Measurements from ENCODE around the gene MAPT. TPM values are rescaled to one million over a fixed set of nuclear protein-coding genes. Genes with fewer than 3 reads are reported as not detected.
"Not testable (repeated sequence)": the region's sequence is repeated elsewhere in the genome, so short reads cannot be mapped to it uniquely, and the experiment has no call there.

The MAPT gene
- total and polyA plus RNA-seq, 2 donors: 3.4 to 21.1 TPM

DNA sequence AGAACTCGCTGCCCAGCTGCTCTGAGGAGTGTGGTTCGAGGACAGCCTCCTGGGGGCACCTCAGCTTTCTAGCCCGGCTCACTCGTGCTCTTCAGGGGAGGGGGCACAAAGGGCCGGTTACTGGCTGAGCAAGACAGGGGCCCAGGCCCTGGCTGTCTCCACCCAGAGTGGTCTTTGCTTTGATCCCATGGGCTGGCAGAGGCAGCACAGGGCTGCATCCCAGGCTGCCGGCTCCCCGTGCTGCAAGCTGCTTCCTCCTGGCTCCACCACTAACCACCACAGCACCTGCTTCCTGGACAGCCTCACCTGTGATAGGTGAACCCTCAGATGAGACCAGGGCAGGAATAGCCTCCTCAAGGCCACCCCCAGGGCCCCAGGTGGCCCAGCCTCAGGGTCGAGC is 42.9 kb upstream of the MAPT start:
- no peaks in the 10 kb centered on the region for H3K4me1 ChIP-seq (ENCODE audit: insufficient read depth)
- 36% methylated on average over 8 of the region's 8 CpGs for WGBS
- no peaks in the 10 kb centered on the region for H3K36me3 ChIP-seq (ENCODE audit: insufficient read depth)
- no peak for DNase-seq (ENCODE audit: extremely low spot score)
- no peak overlapping the region for H3K4me3 ChIP-seq (ENCODE audit: low read depth, low read length)
- H3K27ac ChIP-seq (ENCODE audit: low read depth): no peak overlapping the region

DNA sequence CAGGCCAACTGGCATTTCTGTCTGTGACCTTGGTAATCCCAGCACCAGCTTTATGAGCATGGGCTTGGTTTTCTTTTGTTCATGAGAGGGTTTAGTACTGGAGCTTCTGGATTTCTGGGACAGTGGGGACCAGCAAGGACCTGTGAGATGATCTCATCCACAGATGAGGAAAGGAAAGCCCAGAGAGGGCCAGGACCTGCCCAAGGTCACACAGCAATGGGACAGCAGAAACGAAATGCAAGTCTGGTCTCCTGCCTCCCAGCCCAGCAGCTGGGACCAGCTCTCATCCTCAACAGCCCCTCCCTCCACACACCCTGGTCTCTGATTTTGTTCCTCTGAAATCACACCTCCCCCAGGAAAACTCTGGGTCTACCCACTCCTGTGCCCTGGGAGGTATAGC is 42.5 kb upstream of the MAPT start:
- no peak for DNase-seq (ENCODE audit: extremely low spot score)
- no peaks in the 10 kb centered on the region for H3K4me1 ChIP-seq (ENCODE audit: insufficient read depth)
- no peaks in the 10 kb centered on the region for H3K36me3 ChIP-seq (ENCODE audit: insufficient read depth)
- 70% methylated on average over 1 of the region's 1 CpG for WGBS
- no peak overlapping the region for H3K27ac ChIP-seq (ENCODE audit: low read depth)
- no peak overlapping the region for H3K4me3 ChIP-seq (ENCODE audit: low read depth, low read length)

DNA sequence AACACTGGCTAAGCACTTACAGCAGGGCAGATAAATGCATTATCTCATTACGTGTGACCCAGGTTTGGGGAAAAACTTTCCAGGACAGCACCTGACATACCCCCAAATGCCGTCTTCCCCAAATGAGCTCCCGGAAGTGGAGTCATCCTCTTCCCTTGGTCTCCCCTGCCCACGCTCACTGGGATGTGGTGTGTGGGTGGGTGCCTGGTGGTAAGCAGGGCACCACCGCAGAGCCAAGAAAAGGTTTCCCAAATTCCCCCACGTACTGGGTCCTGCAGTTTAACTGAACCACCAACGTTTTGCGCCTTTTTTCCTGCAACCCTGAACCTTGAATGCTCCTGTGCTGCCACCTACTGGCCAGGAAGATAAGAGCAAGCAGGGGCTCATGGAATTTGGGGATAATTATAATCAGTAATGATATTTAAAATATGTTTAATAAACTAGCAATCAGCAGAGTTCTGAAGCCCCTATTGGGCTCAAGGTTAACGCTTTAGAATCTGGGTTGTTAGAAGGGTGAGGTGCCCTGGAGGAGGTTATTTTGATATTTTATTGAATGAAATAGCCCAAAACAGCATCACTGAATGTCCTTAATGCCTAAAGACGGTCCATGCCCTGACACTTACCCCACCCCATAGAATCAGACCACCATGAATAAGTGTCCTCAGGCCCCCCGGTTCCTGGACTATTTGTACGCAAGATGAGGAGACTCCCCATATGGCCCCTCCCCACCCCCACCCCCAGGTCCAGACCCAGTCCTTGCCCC is 41.6 kb upstream of the MAPT start:
- Histone ChIP-seq H3K27ac (ENCODE audit: low read depth) (no peak overlapping the region), H3K4me1 (ENCODE audit: insufficient read depth) (no peaks in the 10 kb centered on the region), H3K36me3 (ENCODE audit: insufficient read depth) (no peaks in the 10 kb centered on the region), H3K4me3 (ENCODE audit: low read depth, low read length) (no peak overlapping the region)
- 26% methylated on average over 12 of the region's 12 CpGs for WGBS
- peak; percentile 7 for DNase-seq (ENCODE audit: extremely low spot score)

DNA sequence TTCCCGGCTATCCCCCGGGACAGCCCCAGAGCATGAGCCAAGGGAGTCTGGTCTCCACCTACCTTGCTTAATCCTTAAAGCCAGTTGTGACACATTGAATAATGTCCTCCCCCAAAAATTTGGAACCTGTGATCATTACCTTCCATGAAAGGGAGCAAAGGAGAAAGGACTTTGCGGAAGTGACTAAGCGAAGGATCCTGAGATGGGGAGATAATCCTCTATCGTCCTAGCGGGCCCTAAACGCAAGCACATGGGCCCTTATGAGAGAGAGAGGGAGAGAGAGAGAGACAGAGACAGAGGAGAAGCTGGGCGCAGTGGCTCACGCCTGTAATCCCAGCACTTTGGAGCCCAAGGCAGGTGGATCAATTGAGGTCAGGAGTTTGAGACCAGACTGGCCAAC is 40.1 kb upstream of the MAPT start:
- H3K27ac ChIP-seq (ENCODE audit: low read depth): no peak overlapping the region
- 81% methylated on average over 9 of the region's 9 CpGs for WGBS
- no peak for DNase-seq (ENCODE audit: extremely low spot score)
- H3K36me3 ChIP-seq (ENCODE audit: insufficient read depth): no peaks in the 10 kb centered on the region
- no peaks in the 10 kb centered on the region for H3K4me1 ChIP-seq (ENCODE audit: insufficient read depth)
- no peak overlapping the region for H3K4me3 ChIP-seq (ENCODE audit: low read depth, low read length)

DNA sequence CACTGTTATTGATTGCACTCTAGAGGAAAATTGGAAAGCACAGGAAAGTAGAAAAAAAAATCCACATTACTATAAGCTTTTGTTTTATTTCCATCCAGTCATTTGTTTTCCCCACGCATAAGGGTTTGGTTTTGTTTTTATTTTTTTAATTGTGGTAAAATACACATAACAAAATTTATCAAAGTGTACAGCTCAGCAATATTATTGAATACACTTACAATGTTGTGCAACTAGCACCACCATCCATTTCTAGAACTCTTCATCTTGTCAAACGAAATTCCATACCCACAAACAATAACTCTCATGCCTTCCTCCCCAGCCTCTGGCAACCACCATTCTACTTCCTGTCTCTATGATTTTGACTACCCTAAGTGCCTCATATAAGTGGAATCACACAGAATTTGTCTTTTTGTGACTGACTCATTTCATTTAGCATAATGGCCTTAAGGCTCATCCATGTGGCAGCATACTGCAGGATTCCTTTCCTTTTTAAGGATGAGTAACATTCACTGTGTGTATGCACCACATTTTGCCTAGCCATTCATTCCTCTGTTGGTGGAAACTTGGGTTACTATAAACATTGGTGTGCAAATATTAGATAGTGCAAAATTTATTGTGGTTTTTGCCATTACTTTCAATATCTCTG is 38.5 kb upstream of the MAPT start:
- Histone ChIP-seq H3K27ac (ENCODE audit: low read depth) (no peak overlapping the region), H3K4me3 (ENCODE audit: low read depth, low read length) (no peak overlapping the region), H3K36me3 (ENCODE audit: insufficient read depth) (no peaks in the 10 kb centered on the region), H3K4me1 (ENCODE audit: insufficient read depth) (no peaks in the 10 kb centered on the region)
- WGBS: 75% methylated on average over 2 of the region's 2 CpGs
- no peak for DNase-seq (ENCODE audit: extremely low spot score)

DNA sequence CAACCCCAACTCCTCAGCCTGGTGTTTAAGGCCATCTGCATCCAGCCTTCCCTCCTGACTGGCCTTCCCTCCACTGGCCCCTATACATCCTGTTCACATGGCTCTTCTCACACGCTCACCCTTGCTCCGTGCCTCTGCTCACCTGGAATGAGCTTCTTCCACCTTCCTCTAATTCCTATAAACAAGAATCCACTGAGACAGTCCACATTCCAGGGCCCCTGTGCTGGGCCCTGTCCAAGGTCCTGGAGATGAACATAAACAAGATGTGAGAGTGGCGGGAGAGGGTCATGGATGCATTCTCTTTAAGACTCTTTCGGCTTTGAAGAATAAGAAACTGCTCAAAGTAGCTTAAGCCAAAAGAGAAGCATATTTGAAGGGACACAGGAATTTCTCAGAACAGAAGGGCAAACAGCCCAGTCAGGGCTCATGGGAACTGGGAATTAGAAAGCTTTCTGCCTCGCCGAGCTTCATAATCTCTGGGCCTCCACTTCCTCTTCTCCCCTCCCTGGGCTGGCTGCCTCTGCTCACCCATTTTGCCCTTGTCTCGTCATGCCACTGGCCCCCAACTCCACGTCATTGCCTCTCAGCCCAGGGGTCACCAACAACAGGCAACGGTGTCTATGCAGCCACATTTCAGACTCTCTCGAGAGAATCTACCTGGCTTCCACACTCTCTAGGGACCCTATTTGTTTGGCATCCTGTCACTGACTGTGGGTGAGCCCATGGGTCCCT is 36.2 kb upstream of the MAPT start:
- WGBS: 33% methylated on average over 10 of the region's 10 CpGs
- H3K4me1 ChIP-seq (ENCODE audit: insufficient read depth): no peaks in the 10 kb centered on the region
- H3K36me3 ChIP-seq (ENCODE audit: insufficient read depth): no peaks in the 10 kb centered on the region
- no peak overlapping the region for H3K27ac ChIP-seq (ENCODE audit: low read depth)
- DNase-seq (ENCODE audit: extremely low spot score): no peak
- H3K4me3 ChIP-seq (ENCODE audit: low read depth, low read length): no peak overlapping the region

DNA sequence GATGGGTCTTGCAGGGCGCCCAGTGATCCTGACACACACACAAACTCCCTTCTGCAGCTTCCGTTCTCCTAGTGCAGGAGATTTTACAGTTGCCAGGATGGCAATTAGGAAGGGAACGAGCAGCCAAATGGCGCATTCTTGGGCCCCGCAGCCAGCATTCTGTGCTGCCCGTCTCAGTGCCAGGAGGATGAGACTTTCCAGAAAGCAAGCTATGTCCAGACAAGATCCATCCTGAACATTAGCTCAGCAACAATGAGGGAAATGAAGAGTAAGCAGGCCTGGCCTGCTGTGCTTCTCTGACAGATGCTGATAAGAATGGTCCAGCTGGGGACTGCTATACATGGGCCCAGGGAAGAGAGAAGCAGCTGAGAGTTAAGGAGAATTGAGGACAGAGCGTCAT is 33.2 kb upstream of the MAPT start:
- 66% methylated on average over 7 of the region's 7 CpGs for WGBS
- Histone ChIP-seq H3K4me3 (ENCODE audit: low read depth, low read length) (no peak overlapping the region), H3K36me3 (ENCODE audit: insufficient read depth) (no peaks in the 10 kb centered on the region), H3K4me1 (ENCODE audit: insufficient read depth) (no peaks in the 10 kb centered on the region), H3K27ac (ENCODE audit: low read depth) (no peak overlapping the region)
- no peak for DNase-seq (ENCODE audit: extremely low spot score)

DNA sequence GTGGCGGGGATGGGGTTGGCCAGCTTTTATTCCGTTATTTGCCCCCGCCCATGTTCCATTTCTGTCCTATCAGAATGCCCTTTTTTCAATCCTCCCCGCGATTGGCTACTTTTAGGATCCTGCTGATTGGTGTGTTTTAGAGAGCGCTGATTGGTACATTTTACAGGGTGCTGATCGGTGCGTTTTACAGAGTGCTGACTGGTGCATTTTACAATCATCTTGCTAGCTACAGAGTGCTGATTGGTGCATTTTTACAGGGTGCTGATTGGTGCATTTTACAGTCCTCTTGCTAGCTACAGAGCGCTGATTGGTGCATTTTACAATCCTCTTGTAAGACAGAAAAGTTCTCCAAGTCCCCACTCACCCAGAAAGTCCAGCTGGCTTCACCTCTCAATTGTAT is 32.2 kb upstream of the MAPT start:
- H3K27ac ChIP-seq (ENCODE audit: low read depth); H3K4me1 ChIP-seq (ENCODE audit: insufficient read depth); DNase-seq (ENCODE audit: extremely low spot score); H3K4me3 ChIP-seq (ENCODE audit: low read depth, low read length); H3K36me3 ChIP-seq (ENCODE audit: insufficient read depth): not testable (repeated sequence)
- 82% methylated on average over 9 of the region's 9 CpGs for WGBS

DNA sequence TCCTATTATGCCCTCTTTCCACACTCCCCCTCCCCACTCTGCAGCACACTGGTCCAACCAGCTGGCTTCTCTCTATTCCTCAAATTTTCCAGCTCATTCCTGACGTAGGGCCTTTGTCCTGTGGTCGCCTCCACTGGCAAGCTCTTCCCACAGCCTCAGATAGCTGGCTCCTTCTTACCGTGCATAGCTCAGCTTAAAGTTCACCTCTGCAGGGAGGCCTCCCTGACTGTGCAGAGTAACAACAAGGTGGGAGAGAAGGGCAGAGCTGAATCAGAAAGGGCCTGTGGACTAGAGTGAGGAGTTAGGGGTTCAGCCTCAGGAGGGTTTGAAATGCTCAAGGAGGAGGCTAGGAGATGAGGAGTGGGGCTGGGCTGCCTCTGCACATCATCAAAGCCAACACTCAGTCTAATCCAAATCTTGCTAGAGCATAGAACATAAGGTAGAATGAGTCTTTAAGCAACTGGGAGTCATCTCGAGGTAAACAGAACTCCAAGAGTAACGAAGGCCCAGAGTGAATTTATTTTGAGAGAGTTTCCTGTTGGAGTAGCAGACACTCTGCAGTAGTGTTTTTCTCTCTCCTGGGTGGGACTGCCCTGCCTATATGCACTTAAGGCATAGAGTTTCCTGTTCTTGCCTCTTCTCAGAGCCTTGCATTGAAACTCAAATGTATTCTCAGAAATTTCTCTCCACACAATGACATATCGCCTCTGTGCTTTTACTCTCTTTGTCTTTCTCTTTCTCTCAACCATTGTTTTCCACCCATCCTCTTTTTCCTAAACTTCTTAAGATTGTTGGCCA is 30.3 kb upstream of the MAPT start:
- no peak for DNase-seq (ENCODE audit: extremely low spot score)
- WGBS: 47% methylated on average over 6 of the region's 6 CpGs
- H3K36me3 ChIP-seq (ENCODE audit: insufficient read depth): no peaks in the 10 kb centered on the region
- H3K4me3 ChIP-seq (ENCODE audit: low read depth, low read length): no peak overlapping the region
- no peak overlapping the region for H3K27ac ChIP-seq (ENCODE audit: low read depth)
- H3K4me1 ChIP-seq (ENCODE audit: insufficient read depth): no peaks in the 10 kb centered on the region

DNA sequence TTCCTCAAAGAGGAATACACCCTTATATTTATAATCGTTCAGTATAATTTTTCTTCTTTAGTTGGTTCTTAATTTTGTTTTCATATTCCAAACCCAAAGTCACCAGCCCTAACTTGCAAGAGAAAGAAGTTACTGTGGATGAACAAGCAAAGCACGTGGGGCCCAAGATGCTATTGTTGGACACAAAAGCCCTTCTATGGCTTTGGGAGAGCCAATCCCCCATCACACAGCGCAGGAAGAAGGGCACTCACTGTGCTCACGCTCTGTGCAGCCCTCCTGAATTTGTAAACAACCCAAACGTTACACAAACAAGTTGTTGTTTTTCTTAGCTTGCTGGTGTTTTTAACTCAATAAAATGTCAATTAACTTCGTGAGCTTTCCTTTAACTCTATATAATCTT is 27.2 kb upstream of the MAPT start:
- H3K4me3 ChIP-seq (ENCODE audit: low read depth, low read length): no peak overlapping the region
- H3K27ac ChIP-seq (ENCODE audit: low read depth): no peak overlapping the region
- no peaks in the 10 kb centered on the region for H3K36me3 ChIP-seq (ENCODE audit: insufficient read depth)
- no peak for DNase-seq (ENCODE audit: extremely low spot score)
- H3K4me1 ChIP-seq (ENCODE audit: insufficient read depth): no peaks in the 10 kb centered on the region
- WGBS: 73% methylated on average over 6 of the region's 6 CpGs

DNA sequence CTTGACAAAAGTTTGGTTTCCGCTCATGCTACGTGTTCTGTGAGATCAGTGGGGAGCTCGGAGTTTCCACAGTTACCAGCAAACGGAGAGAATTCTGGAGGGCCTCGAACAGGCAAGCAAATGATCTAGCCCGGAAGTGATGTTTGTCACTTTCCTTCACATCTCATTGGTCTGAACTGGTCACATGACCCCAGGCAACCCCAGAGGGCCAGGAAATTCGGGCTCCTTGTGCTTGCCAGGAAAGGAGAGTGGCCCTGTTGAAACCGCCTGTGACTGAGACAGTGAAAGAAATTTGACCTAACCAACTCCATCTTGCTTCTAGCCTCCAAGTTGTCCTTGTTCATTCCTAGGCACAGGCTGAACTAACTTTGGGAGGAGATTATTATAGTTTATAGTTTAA is 26.7 kb upstream of the MAPT start:
- 63% methylated on average over 8 of the region's 8 CpGs for WGBS
- no peak for DNase-seq (ENCODE audit: extremely low spot score)
- H3K27ac ChIP-seq (ENCODE audit: low read depth): no peak overlapping the region
- H3K36me3 ChIP-seq (ENCODE audit: insufficient read depth): no peaks in the 10 kb centered on the region
- no peaks in the 10 kb centered on the region for H3K4me1 ChIP-seq (ENCODE audit: insufficient read depth)
- H3K4me3 ChIP-seq (ENCODE audit: low read depth, low read length): no peak overlapping the region

DNA sequence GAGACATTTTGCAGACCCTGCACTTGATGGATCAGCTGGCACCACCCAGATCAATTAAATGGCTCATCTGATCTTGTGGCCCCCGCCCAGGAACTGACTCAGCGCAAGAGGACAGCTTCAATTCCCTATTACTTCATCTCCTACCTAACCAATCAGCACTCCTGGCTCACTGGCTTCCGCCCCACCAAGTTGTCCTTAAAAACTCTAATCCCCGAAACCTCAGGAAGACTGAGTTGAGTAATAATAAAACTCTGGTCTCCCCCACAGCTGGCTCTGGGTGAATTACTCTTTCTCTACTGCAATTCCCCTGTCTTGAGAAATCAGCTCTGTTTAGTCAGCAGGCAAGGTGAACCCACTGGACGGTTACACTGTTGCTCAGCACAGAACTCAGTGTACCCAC is 26.1 kb upstream of the MAPT start:
- Histone ChIP-seq H3K36me3 (ENCODE audit: insufficient read depth) (no peaks in the 10 kb centered on the region), H3K4me1 (ENCODE audit: insufficient read depth) (no peaks in the 10 kb centered on the region), H3K4me3 (ENCODE audit: low read depth, low read length) (no peak overlapping the region), H3K27ac (ENCODE audit: low read depth) (no peak overlapping the region)
- WGBS: 64% methylated on average over 5 of the region's 5 CpGs
- no peak for DNase-seq (ENCODE audit: extremely low spot score)

DNA sequence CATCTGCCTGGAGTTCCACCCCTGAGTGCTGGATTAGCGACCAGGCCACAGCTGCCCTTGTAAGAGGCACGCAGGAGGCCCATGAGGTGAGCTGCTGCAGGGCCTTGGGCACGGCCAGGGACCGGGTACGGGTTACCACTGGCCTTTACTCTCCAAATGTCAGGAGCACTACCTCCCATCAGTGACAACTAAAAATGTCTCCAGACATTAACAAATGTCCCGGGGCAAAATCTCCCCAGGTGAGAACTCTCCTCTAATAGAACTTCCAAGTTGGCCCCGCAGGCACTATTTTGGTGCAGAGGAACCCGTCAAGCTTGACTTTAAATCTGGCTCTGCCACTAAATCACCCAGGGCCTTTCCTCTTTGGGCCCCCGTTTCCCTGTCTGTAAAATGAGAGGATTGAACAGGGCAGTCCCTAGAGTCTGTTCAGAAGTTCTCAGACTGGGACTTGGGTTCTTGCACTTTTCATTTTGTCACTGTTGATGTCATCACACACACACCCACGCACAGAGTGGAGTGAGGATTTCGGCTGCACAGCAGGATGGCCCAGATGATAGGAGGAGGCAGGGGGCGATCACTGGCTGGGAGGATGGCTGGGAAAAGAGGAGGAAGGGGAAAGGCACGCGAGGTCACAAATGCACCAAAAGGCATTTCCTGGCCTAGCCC is 24.5 kb upstream of the MAPT start:
- WGBS: 60% methylated on average over 14 of the region's 14 CpGs
- Histone ChIP-seq H3K27ac (ENCODE audit: low read depth) (no peak overlapping the region), H3K4me1 (ENCODE audit: insufficient read depth) (no peaks in the 10 kb centered on the region), H3K4me3 (ENCODE audit: low read depth, low read length) (no peak overlapping the region), H3K36me3 (ENCODE audit: insufficient read depth) (no peaks in the 10 kb centered on the region)
- DNase-seq (ENCODE audit: extremely low spot score): no peak
